ENCODE data around the gene DIAPH1. TPM values are rescaled to one million over a fixed set of nuclear protein-coding genes. Genes with fewer than 3 reads are reported as not detected.
A peak's percentile ranks its signal among the peaks of the same experiment; 100 is the strongest.

DIAPH1 gene
- total and polyA plus RNA-seq, 11 donors: 29.9 to 137 (median 61.5) TPM

DNA sequence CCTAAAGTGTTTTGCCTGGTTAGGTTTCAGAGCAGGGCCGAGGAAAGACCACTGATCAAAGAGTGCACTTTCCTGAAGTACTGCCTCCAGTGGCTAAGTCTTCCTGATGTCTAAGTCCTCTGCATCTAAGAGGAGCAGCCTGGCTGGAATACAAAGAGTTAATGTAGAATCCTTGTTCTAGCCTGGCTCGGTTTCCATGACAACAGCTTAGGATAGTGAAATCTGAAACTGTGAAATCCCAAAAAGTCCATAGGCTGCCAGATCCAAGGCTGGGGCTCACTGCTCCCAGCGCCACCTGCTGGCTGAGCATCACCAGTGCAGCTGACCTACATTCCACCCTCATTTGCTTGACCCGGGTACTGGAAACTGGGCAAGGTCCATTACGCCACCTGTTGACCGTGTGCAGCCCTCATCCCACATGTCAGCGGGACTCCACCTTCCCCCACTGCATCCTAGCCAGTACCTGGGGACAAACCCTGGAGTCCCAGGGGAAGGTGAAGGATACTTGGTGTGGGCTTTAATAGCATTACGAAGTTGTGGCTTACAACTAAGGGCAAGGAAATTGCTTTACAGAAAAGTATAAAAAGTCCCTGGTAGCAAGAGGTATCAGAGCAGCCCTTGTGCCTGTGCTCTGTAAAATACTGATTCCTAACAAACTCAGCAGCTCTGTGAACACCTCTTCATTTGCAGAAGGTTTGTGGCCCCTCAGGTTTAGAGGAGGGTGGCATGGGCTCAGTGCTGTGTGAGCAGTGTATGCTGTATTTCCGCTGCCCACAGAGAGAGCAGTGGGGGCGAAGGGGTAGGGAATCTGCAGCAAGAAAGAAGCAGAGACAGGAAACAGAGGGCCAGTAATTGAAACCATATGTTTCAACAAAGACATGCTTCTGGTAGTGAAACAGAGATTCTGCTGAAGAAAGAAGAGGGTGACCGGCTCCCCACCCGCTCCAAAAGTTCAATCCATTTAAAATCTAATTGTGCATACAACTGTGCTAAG, 93.9 kb downstream of the DIAPH1 start:
- Histone ChIP-seq H3K9me3 (no peaks in the 10 kb centered on the region), H3K4me1 (peaks cover 12 to 77% (median 66%) of the 10 kb centered on the region in 12 donors), H3K36me3 (peaks cover 0 to 82% (median 38%) of the 10 kb centered on the region in 9 donors), H3K27ac (peak overlapping the region in 11 of 12 donors; percentile 38 to 95 (median 75)), H3K27me3 (no peaks in the 10 kb centered on the region), H3K4me3 (no peak overlapping the region)
- DNase-seq (peak; percentile 88 to 91 (median 88)), ATAC-seq (peak; percentile 53 to 73 (median 64))
- TF ChIP-seq, protein P1, sequence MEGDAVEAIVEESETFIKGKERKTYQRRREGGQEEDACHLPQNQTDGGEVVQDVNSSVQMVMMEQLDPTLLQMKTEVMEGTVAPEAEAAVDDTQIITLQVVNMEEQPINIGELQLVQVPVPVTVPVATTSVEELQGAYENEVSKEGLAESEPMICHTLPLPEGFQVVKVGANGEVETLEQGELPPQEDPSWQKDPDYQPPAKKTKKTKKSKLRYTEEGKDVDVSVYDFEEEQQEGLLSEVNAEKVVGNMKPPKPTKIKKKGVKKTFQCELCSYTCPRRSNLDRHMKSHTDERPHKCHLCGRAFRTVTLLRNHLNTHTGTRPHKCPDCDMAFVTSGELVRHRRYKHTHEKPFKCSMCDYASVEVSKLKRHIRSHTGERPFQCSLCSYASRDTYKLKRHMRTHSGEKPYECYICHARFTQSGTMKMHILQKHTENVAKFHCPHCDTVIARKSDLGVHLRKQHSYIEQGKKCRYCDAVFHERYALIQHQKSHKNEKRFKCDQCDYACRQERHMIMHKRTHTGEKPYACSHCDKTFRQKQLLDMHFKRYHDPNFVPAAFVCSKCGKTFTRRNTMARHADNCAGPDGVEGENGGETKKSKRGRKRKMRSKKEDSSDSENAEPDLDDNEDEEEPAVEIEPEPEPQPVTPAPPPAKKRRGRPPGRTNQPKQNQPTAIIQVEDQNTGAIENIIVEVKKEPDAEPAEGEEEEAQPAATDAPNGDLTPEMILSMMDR (IDR thresholded peaks at IDR 0.05): peak; percentile 98 to 100 (median 100)
- no peak for TF ChIP-seq POLR2A (IDR thresholded peaks at IDR 0.05)
- WGBS, 4 donors: 33 to 37% (median 34%) methylated on average over 12 of the region's 12 CpGs
- intact Hi-C loops (cut with DNase I): loop anchor here (1.0 to 10.0 kb wide), 19 partner anchors 32 to 200 kb away; partner anchors contain the start of genes PCDHGB7 (in 6 of the 10), PCDHGA11 (in 4 of the 10), PCDHGC3 (in 4 of the 10) and PCDHGA12 (in 2 of the 10)

DNA sequence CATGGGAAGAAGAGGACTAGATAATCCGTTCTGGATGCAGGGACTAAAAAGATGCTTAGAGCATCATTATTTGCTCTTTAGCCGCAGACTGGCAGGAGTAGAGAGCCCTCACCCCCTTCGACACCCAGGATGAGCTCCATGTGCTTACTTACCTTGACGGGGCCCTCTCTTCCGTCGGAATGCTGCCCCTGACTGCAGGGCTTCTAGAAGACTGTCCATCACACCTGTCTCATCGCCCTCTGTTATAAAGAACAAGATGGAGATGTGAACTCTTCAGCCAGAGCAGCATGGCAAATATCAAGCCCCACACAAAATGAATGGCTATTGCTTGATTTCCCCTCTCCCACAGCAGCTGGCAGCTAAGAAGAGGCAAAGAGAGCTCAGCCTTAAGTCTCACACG, 94.8 kb downstream of the DIAPH1 start:
- WGBS, 4 donors: 87 to 92% (median 90%) methylated on average over 8 of the region's 8 CpGs
- TF ChIP-seq POLR2A (IDR thresholded peaks at IDR 0.05): no peak
- TF ChIP-seq, protein P1 (IDR thresholded peaks at IDR 0.05): no peak
- peak overlapping the region in 10 of 12 donors; percentile 29 to 95 (median 68) for H3K27ac ChIP-seq
- H3K4me1 ChIP-seq: peaks cover 9 to 77% (median 62%) of the 10 kb centered on the region in 12 donors
- H3K36me3 ChIP-seq: peaks cover 0 to 84% (median 42%) of the 10 kb centered on the region in 9 donors
- intact Hi-C loops (cut with DNase I): loop anchor here in 9 of 10 donors (1.0 to 10.0 kb wide), 16 partner anchors 33 to 199 kb away; partner anchors contain the start of genes PCDHGB7 (in 5 of the 9), PCDHGC3 (in 4 of the 9), PCDHGA11 (in 2 of the 9) and PCDHGA1 (in 1 of the 9)
- H3K4me3 ChIP-seq: no peak overlapping the region
- no peak for ATAC-seq
- H3K27me3 ChIP-seq: no peaks in the 10 kb centered on the region
- DNase-seq: no peak
- H3K9me3 ChIP-seq: no peaks in the 10 kb centered on the region

DNA sequence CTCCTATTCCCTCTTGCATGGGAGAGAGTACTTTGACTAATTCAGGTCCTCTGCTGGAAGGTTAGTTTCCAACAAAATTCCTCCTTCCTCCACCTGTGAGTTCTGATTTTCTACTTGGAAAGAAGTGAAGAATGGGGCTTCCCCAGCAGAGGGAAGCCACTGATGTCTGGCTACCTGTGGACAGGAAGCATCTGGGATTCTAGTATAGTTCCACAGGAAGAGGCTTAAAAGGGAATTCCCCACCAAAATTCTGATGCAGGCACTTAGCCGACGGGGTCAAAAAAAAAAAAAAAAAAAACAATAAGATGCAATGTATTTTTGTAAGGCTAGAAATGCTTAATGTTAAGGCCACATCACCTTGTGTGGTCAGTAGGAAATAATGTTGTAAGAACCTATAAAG, 96.5 kb downstream of the DIAPH1 start:
- H3K4me1 ChIP-seq: peaks cover 9 to 76% (median 54%) of the 10 kb centered on the region in 12 donors
- peak overlapping the region in 11 of 12 donors; percentile 78 to 95 (median 84) for H3K27ac ChIP-seq
- DNase-seq (no peak), ATAC-seq (no peak)
- no peaks in the 10 kb centered on the region for H3K9me3 ChIP-seq
- intact Hi-C loops (cut with DNase I): loop anchor here in 7 of 10 donors (5.0 to 10.0 kb wide), 10 partner anchors 35 to 198 kb away; partner anchors contain the start of genes PCDHGB7 (in 3 of the 7), PCDHGC3 (in 3 of the 7), PCDHGA11 (in 2 of the 7) and PCDHGA1 (in 1 of the 7)
- no peaks in the 10 kb centered on the region for H3K27me3 ChIP-seq
- H3K36me3 ChIP-seq: peaks cover 0 to 82% (median 36%) of the 10 kb centered on the region in 9 donors
- H3K4me3 ChIP-seq: no peak overlapping the region
- WGBS, 4 donors: 28 to 42% (median 35%) methylated on average over 2 of the region's 2 CpGs
- TF ChIP-seq POLR2A (IDR thresholded peaks at IDR 0.05): no peak
- TF ChIP-seq, protein P1 (IDR thresholded peaks at IDR 0.05): no peak
